GM19193 (cell line): ENCODE results near the gene PRKRA.

Source experiments
- POLR2A ChIP-seq: IDR thresholded peaks from 4 replicates; pipeline ENCODE4 v1.6.1; 2011; ENCODE audit not compliant: insufficient read depth, insufficient read length; ENCODE audit errors: extremely low read depth

The PRKRA gene

GRCh38 chr2:178429336-178429735, 21.6 kb downstream of the PRKRA start:
- no peak for TF ChIP-seq POLR2A

- TF ChIP-seq POLR2A = no peak
Observed at GRCh38 chr2:178428396-178428806, 22.6 kb downstream of the PRKRA start.

GRCh38 chr2:178427458-178427857, 23.5 kb downstream of the PRKRA start:
- TF ChIP-seq POLR2A = no peak

GRCh38 chr2:178426388-178426787, 24.6 kb downstream of the PRKRA start:
- TF ChIP-seq POLR2A = no peak

GRCh38 chr2:178425255-178425827, 25.6 kb downstream of the PRKRA start:
- TF ChIP-seq POLR2A = no peak

- no peak for TF ChIP-seq POLR2A
Observed at GRCh38 chr2:178422097-178422496, 28.9 kb downstream of the PRKRA start.

- TF ChIP-seq POLR2A = no peak
Observed at GRCh38 chr2:178420463-178420999, 30.4 kb downstream of the PRKRA start.

- TF ChIP-seq POLR2A = no peak
Observed at GRCh38 chr2:178419123-178419522, 31.9 kb downstream of the PRKRA start.

GRCh38 chr2:178418426-178418825, 32.5 kb downstream of the PRKRA start:
- TF ChIP-seq POLR2A = no peak

GRCh38 chr2:178417916-178418315, 33.1 kb downstream of the PRKRA start:
- no peak for TF ChIP-seq POLR2A

GRCh38 chr2:178415979-178416378, 35.0 kb downstream of the PRKRA start:
- no peak for TF ChIP-seq POLR2A

- peak; percentile 77 for TF ChIP-seq POLR2A
Observed at GRCh38 chr2:178414266-178415247, 36.4 kb downstream of the PRKRA start.

GRCh38 chr2:178413472-178414265, 37.3 kb downstream of the PRKRA start:
- peak; percentile 77 for TF ChIP-seq POLR2A

- no peak for TF ChIP-seq POLR2A
Observed at GRCh38 chr2:178412047-178412446, 38.9 kb downstream of the PRKRA start.

- no peak for TF ChIP-seq POLR2A
Observed at GRCh38 chr2:178409261-178409660, 41.7 kb downstream of the PRKRA start.
